ENCODE data around the gene MPRIP. TPM values are rescaled to one million over a fixed set of nuclear protein-coding genes. Genes with fewer than 3 reads are reported as not detected.

The MPRIP gene
- total RNA-seq, 1 experiment from 2014 or later = 132 TPM

DNA sequence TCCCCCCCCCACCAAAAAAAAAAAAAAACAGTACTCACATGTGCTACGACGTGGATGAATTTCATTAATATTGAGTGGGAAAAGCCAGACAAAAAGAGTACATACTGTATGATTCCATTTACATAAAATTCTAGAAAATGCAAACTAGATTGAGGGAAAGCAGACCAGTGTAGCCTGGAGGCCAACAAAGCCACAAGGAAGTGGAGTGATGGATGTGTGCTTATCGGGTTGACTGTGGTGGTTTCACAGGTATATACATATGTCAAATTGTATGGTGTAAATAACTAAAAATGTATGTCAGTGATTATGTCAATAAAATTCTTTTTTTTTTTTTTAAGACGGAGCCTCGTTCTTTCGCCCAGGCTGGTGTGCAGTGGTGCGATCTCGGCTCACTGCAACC, 165.7 kb downstream of the MPRIP start:
- H3K27me3 Mint-ChIP-seq (ENCODE audit: low read depth) = peaks cover 1% of the 10 kb centered on the region; the same call in 1 of the 2 replicates
- no peak overlapping the region for H3K18ac ChIP-seq (ENCODE audit: insufficient read length, low read depth, low read length)
- H2BK120ac ChIP-seq (ENCODE audit: low read depth, low read length, poor library complexity, severe bottlenecking) = no peak overlapping the region
- H3K9ac ChIP-seq (ENCODE audit: extremely low read depth, insufficient read length, low read length) = no peak overlapping the region
- H4K5ac ChIP-seq (ENCODE audit: insufficient read length, low read depth, low read length) = no peak overlapping the region
- H3K36me3 Mint-ChIP-seq (ENCODE audit: insufficient read depth in 1 of 3, low read depth in 3 of 3) = peaks cover 4 to 11% (median 4%) of the 10 kb centered on the region in 3 experiments; a peak in 6 of 7 replicates
- H4K91ac ChIP-seq (ENCODE audit: insufficient read length, low read depth, low read length) = no peak overlapping the region
- H3K4me3 Mint-ChIP-seq = no peak overlapping the region
- H3K4ac ChIP-seq (ENCODE audit: low read depth, low read length) = no peak overlapping the region
- H3K56ac ChIP-seq (ENCODE audit: insufficient read length, low read depth, low read length) = no peak overlapping the region
- no peaks in the 10 kb centered on the region for H3K9me3 ChIP-seq (ENCODE audit: control insufficient read depth, low read depth, low read length)
- no peaks in the 10 kb centered on the region for H3K27me3 ChIP-seq (ENCODE audit: insufficient read depth, low read length)
- no peaks in the 10 kb centered on the region for H3K9me3 Mint-ChIP-seq
- H3K27ac Mint-ChIP-seq = no peak overlapping the region
- H3K4me2 ChIP-seq (ENCODE audit: insufficient read depth, insufficient read length, low read length) = no peak overlapping the region
- H3K14ac ChIP-seq (ENCODE audit: insufficient read depth, low read length) = no peak overlapping the region
- no peak overlapping the region for H2BK5ac ChIP-seq (ENCODE audit: insufficient read length, low read length)
- H2BK12ac ChIP-seq (ENCODE audit: insufficient read length, low read depth, low read length) = no peak overlapping the region
- no peaks in the 10 kb centered on the region for H3K4me1 Mint-ChIP-seq
- WGBS (ENCODE audit: extremely low coverage, insufficient read length, low lambda C conversion rate) = no CpG with 5 or more reads among the region's 8 CpGs
- no peak overlapping the region for H3T11ph ChIP-seq (ENCODE audit: low read length)
- H3K79me1 ChIP-seq (ENCODE audit: insufficient read depth, low read depth, low read length, poor library complexity, severe bottlenecking) = no peaks in the 10 kb centered on the region
- H3K79me2 ChIP-seq (ENCODE audit: insufficient read depth, low read length) = no peaks in the 10 kb centered on the region
- TF ChIP-seq, protein P1, sequence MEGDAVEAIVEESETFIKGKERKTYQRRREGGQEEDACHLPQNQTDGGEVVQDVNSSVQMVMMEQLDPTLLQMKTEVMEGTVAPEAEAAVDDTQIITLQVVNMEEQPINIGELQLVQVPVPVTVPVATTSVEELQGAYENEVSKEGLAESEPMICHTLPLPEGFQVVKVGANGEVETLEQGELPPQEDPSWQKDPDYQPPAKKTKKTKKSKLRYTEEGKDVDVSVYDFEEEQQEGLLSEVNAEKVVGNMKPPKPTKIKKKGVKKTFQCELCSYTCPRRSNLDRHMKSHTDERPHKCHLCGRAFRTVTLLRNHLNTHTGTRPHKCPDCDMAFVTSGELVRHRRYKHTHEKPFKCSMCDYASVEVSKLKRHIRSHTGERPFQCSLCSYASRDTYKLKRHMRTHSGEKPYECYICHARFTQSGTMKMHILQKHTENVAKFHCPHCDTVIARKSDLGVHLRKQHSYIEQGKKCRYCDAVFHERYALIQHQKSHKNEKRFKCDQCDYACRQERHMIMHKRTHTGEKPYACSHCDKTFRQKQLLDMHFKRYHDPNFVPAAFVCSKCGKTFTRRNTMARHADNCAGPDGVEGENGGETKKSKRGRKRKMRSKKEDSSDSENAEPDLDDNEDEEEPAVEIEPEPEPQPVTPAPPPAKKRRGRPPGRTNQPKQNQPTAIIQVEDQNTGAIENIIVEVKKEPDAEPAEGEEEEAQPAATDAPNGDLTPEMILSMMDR (conservative IDR thresholded peaks at IDR 0.05) = no peak
- no peak for DNase-seq
- no peak overlapping the region for H2AK5ac ChIP-seq (ENCODE audit: insufficient read length, low read length)
- no peak overlapping the region for H4K8ac ChIP-seq (replicated peaks; ENCODE audit: insufficient read length, low read depth, low read length)
- H2BK20ac ChIP-seq (ENCODE audit: low read depth, low read length, poor library complexity, severe bottlenecking) = no peak overlapping the region
- no peaks in the 10 kb centered on the region for H4K20me1 ChIP-seq (ENCODE audit: control insufficient read depth, insufficient read depth, insufficient read length)
- H2AFZ ChIP-seq (ENCODE audit: low read length) = no peak overlapping the region
- H3K23ac ChIP-seq (ENCODE audit: insufficient read length, low read depth, low read length) = no peak overlapping the region
- no peaks in the 10 kb centered on the region for H3K23me2 ChIP-seq (ENCODE audit: insufficient read length, low read depth, low read length, poor library complexity, severe bottlenecking)
- H2BK15ac ChIP-seq (ENCODE audit: low read depth, low read length) = no peak overlapping the region
- H3K4me1 ChIP-seq (ENCODE audit: insufficient read depth, low read length) = no peaks in the 10 kb centered on the region
- no peak overlapping the region for H3K27ac ChIP-seq (ENCODE audit: insufficient read length, low read depth, low read length)

All from H9 (cell line).